ENCODE data around the gene KIRREL3.

KIRREL3 gene

GRCh38 chr11:126548581-126549550 is 451.7 kb downstream of the KIRREL3 start:
- no peak for DNase-seq

GRCh38 chr11:126547691-126548090 is 452.9 kb downstream of the KIRREL3 start:
- no peak for DNase-seq

GRCh38 chr11:126547161-126547560 is 453.4 kb downstream of the KIRREL3 start:
- DNase-seq = no peak

- DNase-seq = no peak
Measured at GRCh38 chr11:126546694-126547093, 453.9 kb downstream of the KIRREL3 start.

- DNase-seq = no peak
Measured at GRCh38 chr11:126546191-126546590, 454.4 kb downstream of the KIRREL3 start.

GRCh38 chr11:126545057-126545555 is 455.5 kb downstream of the KIRREL3 start:
- no peak for DNase-seq

GRCh38 chr11:126544108-126545056 is 456.2 kb downstream of the KIRREL3 start:
- peak; percentile 23 for DNase-seq

- DNase-seq = no peak
Measured at GRCh38 chr11:126543691-126544090, 456.9 kb downstream of the KIRREL3 start.

- DNase-seq = no peak
Measured at GRCh38 chr11:126542334-126543015, 458.1 kb downstream of the KIRREL3 start.

- peak; percentile 73 for DNase-seq
Measured at GRCh38 chr11:126538071-126538470, 462.5 kb downstream of the KIRREL3 start.

- DNase-seq = no peak
Measured at GRCh38 chr11:126537492-126537891, 463.1 kb downstream of the KIRREL3 start.

- DNase-seq = no peak
Measured at GRCh38 chr11:126534141-126534805, 466.3 kb downstream of the KIRREL3 start.

- DNase-seq = no peak
Measured at GRCh38 chr11:126533560-126533959, 467.0 kb downstream of the KIRREL3 start.

- DNase-seq = no peak
Measured at GRCh38 chr11:126530416-126530815, 470.2 kb downstream of the KIRREL3 start.

GRCh38 chr11:126529037-126529436 is 471.5 kb downstream of the KIRREL3 start:
- no peak for DNase-seq

GRCh38 chr11:126528075-126528474 is 472.5 kb downstream of the KIRREL3 start:
- no peak for DNase-seq

- no peak for DNase-seq
Measured at GRCh38 chr11:126527651-126528050, 472.9 kb downstream of the KIRREL3 start.

- DNase-seq = no peak
Measured at GRCh38 chr11:126526471-126526870, 474.1 kb downstream of the KIRREL3 start.

GRCh38 chr11:126525702-126526101 is 474.9 kb downstream of the KIRREL3 start:
- no peak for DNase-seq

GRCh38 chr11:126525216-126525615 is 475.4 kb downstream of the KIRREL3 start:
- DNase-seq = no peak

GRCh38 chr11:126523441-126524205 is 476.9 kb downstream of the KIRREL3 start:
- DNase-seq = no peak

All from NCI-H510A (cell line).